ENCODE data around the gene C8B.

The C8B gene

DNA sequence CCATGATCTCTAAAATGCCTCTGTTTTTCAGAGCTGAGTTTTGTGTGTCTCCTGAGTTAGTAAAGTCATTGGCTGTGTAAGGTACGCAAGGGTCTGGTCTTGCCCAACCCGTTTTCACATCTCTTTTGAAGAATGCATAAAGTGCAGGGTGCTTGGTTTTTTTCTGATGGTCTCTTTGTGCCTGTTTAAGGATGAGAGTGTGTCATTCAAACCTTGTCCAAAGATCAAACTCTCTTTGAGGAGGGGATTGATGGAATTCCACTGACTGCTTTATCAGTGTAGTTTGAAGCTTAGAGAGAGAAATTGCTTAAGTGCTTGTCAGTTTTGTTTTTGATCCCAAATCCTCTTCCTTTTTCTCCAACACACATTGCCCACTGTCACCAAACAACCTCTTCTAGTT, 20.0 kb upstream of the C8B start:
- no peak for DNase-seq (ENCODE audit: low read depth)
- no peak overlapping the region for H3K4me3 ChIP-seq (ENCODE audit: low read length)
- TF ChIP-seq, protein P1, sequence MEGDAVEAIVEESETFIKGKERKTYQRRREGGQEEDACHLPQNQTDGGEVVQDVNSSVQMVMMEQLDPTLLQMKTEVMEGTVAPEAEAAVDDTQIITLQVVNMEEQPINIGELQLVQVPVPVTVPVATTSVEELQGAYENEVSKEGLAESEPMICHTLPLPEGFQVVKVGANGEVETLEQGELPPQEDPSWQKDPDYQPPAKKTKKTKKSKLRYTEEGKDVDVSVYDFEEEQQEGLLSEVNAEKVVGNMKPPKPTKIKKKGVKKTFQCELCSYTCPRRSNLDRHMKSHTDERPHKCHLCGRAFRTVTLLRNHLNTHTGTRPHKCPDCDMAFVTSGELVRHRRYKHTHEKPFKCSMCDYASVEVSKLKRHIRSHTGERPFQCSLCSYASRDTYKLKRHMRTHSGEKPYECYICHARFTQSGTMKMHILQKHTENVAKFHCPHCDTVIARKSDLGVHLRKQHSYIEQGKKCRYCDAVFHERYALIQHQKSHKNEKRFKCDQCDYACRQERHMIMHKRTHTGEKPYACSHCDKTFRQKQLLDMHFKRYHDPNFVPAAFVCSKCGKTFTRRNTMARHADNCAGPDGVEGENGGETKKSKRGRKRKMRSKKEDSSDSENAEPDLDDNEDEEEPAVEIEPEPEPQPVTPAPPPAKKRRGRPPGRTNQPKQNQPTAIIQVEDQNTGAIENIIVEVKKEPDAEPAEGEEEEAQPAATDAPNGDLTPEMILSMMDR (conservative IDR thresholded peaks at IDR 0.05; ENCODE audit: low read length) = no peak

DNA sequence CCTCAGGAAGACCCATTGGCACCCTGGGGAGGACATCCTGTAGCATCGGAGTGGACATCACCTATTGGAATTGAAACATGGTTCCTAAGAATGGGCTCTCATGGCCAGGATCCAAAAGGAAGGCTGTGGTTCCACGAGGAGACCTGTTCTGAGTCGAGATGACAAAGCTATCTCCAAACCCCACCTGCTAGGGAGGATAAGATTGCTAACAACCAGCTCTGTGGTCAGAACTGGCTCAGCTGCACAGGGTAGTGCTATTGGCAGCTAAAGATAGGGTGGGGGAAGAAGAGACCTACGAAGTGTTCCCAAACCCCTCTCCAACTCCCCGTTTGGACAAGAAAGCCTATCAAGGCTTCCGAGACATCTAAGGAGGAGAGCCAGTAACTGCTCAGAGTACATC, 17.7 kb upstream of the C8B start:
- H3K4me3 ChIP-seq (ENCODE audit: low read length) = no peak overlapping the region
- TF ChIP-seq, protein P1 (conservative IDR thresholded peaks at IDR 0.05; ENCODE audit: low read length) = no peak
- DNase-seq (ENCODE audit: low read depth) = no peak

DNA sequence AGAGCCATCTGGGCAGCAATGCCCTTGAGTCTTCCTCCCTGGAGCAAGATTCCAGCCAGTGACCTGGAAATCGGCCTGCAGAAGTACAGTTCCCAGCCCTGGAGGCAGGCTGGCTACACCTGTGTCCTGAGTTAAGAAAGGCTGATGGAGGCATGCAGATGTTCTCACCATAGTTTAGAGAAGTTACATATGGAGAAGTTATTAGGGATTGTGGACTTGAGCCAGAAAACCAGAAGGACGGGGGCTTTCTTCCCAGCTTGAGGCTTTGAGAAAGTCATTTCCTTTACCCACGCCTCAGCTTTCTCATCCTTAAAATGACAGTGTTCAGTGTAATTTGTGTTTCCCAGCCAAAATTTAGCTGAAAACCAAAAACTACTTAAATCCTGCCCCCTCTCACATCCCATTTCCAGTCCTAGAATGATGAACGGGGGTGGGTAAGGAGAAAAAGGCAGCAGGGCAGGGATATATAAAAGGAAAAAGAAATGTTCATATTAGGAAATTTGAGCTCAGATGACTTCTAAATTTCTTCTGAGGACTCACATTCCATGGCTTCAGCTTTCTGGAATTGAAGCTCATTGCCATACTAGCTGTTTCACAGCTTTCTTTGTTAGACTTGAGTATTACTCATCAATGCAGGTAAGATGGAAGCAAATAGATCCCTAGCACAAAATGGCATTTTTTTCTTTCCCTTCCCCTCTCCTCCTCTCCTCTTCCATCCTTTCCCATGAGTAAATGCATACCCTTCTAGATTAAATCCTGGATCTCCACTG, 14.4 kb upstream of the C8B start:
- DNase-seq (ENCODE audit: low read depth) = no peak
- TF ChIP-seq, protein P1 (conservative IDR thresholded peaks at IDR 0.05; ENCODE audit: low read length) = no peak
- no peak overlapping the region for H3K4me3 ChIP-seq (ENCODE audit: low read length)

DNA sequence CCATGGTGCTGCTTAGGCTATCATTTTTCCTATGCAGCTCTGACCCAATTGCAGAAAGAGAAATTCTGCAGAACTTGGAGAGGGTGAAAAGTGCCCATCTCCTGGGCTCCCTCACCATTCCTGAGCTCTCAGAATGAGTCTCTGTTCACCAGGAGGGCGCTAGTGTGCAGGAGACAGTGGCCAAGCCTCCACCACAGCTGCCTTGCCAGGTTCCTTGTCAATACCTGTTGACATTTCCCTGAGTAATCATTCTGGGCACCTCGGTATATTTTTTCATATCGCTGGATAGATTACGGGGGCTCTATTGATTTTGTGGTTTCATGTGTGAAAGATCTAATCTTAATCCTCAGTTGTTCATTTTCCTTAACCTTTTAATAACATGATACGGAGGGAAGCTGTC, 13.0 kb upstream of the C8B start:
- DNase-seq (ENCODE audit: low read depth) = no peak
- TF ChIP-seq, protein P1 (conservative IDR thresholded peaks at IDR 0.05; ENCODE audit: low read length) = no peak
- H3K4me3 ChIP-seq (ENCODE audit: low read length) = no peak overlapping the region

DNA sequence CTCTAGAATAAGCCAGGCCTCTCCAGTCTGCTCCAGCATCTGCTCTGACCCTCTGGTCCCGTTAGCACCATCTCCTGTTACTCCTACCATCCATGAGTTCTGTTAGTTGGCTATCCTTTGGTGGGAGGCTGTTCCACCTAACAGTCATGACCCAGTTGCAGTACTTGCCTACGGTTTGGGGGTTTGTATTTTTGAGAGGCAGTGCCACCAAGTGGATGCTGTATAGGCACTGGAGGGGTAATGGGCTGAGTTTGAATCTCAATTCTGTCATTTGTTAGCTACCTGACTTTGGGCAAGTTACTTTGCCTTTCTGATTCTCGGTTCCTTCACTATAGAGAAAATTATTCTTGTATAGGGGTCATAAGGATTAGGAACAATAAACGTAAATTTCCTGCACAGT, 12.1 kb upstream of the C8B start:
- no peak overlapping the region for H3K4me3 ChIP-seq (ENCODE audit: low read length)
- DNase-seq (ENCODE audit: low read depth) = no peak
- TF ChIP-seq, protein P1 (conservative IDR thresholded peaks at IDR 0.05; ENCODE audit: low read length) = peak; percentile 37

DNA sequence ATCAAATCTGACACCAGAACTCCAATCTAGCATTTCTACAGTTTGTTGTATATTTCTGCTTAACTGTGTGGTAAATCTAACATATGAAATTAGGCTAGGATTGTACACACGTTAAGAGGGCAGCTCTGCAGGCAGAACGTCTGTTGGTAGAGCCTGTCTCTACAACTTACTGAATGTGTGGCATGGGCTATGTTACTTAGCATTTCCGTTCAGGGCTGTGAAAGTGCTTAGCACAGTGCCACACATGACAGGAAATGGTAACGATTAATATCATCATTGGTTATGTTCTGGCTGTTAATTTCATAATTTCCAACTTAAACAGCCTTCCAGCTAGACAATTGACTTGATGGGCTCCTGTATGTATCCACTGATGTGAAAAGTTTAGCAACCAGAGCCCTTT, 9.6 kb upstream of the C8B start:
- DNase-seq (ENCODE audit: low read depth) = no peak
- TF ChIP-seq, protein P1 (conservative IDR thresholded peaks at IDR 0.05; ENCODE audit: low read length) = no peak
- no peak overlapping the region for H3K4me3 ChIP-seq (ENCODE audit: low read length)
